ENCODE data around the gene MRPS10.
A peak's percentile ranks its signal among the peaks of the same experiment; 100 is the strongest.

Gene MRPS10

GRCh38 chr6:42254505-42254904, 36.8 kb upstream of the MRPS10 start:
- H3K4me3 ChIP-seq (ENCODE audit: control insufficient read depth, low read depth, low read length), result no peak overlapping the region
- TF ChIP-seq CTCF (conservative IDR thresholded peaks at IDR 0.05; ENCODE audit: control insufficient read depth, insufficient read depth, low read depth, low read length), result no peak
- no peak for DNase-seq (ENCODE audit: low read depth)

- no peak for TF ChIP-seq CTCF (conservative IDR thresholded peaks at IDR 0.05; ENCODE audit: control insufficient read depth, insufficient read depth, low read depth, low read length)
- DNase-seq (ENCODE audit: low read depth), result peak; percentile 81
- no peak overlapping the region for H3K4me3 ChIP-seq (ENCODE audit: control insufficient read depth, low read depth, low read length)
Measured at GRCh38 chr6:42251911-42252637, 34.4 kb upstream of the MRPS10 start.

GRCh38 chr6:42251500-42251899, 33.8 kb upstream of the MRPS10 start:
- H3K4me3 ChIP-seq (ENCODE audit: control insufficient read depth, low read depth, low read length), result no peak overlapping the region
- no peak for TF ChIP-seq CTCF (conservative IDR thresholded peaks at IDR 0.05; ENCODE audit: control insufficient read depth, insufficient read depth, low read depth, low read length)
- no peak for DNase-seq (ENCODE audit: low read depth)

- no peak overlapping the region for H3K4me3 ChIP-seq (ENCODE audit: control insufficient read depth, low read depth, low read length)
- TF ChIP-seq CTCF (conservative IDR thresholded peaks at IDR 0.05; ENCODE audit: control insufficient read depth, insufficient read depth, low read depth, low read length), result no peak
- no peak for DNase-seq (ENCODE audit: low read depth)
Measured at GRCh38 chr6:42250274-42250931, 32.7 kb upstream of the MRPS10 start.

- peak; percentile 54 for DNase-seq (ENCODE audit: low read depth)
- no peak for TF ChIP-seq CTCF (conservative IDR thresholded peaks at IDR 0.05; ENCODE audit: control insufficient read depth, insufficient read depth, low read depth, low read length)
- no peak overlapping the region for H3K4me3 ChIP-seq (ENCODE audit: control insufficient read depth, low read depth, low read length)
Measured at GRCh38 chr6:42249279-42249678, 31.6 kb upstream of the MRPS10 start.

- DNase-seq (ENCODE audit: low read depth), result no peak
- no peak overlapping the region for H3K4me3 ChIP-seq (ENCODE audit: control insufficient read depth, low read depth, low read length)
- TF ChIP-seq CTCF (conservative IDR thresholded peaks at IDR 0.05; ENCODE audit: control insufficient read depth, insufficient read depth, low read depth, low read length), result no peak
Measured at GRCh38 chr6:42243046-42243445, 25.4 kb upstream of the MRPS10 start.

Data from fibroblast of mammary gland (primary cell).